ENCODE measurements around the gene WDR6. TPM values are rescaled to one million over a fixed set of nuclear protein-coding genes. Genes with fewer than 3 reads are reported as not detected.

Gene WDR6
- total RNA-seq, 2 experiments from 2014 or later = 111 to 125 TPM

- ChIA-PET CTCF (interaction anchor here (1.3 to 6.5 kb wide), 3 partner anchors 16 to 29 kb away, joined by 3 to 78 read pairs (median 5); partner anchors contain the start of genes DALRD3 and WDR6), POLR2A (no interaction called here)
- Mint-ChIP-seq H3K4me3 (no peak overlapping the region), H3K36me3 (ENCODE audit: low read depth) (peaks cover 30% of the 10 kb centered on the region), H3K27ac (no peak overlapping the region), H3K27me3 (no peaks in the 10 kb centered on the region), H3K4me1 (ENCODE audit: low read depth) (peaks cover 16% of the 10 kb centered on the region), H3K9me3 (no peaks in the 10 kb centered on the region)
- intact Hi-C loops (cut with micrococcal nuclease) = loop anchor here (5.0 kb wide), 1 partner anchor 36 kb away; the partner anchor contains the start of gene NDUFAF3
- DNase-seq = no peak
- TF ChIP-seq CTCF (IDR thresholded peaks at IDR 0.05) = no peak
- no peak for ATAC-seq
Measured at GRCh38 chr3:48985831-48986376, 21.3 kb upstream of the WDR6 start.

- peak overlapping the region; percentile 95 for H3K27ac Mint-ChIP-seq
- peak overlapping the region; percentile 92 for H3K4me3 Mint-ChIP-seq
- POLR2A ChIA-PET = interaction anchor here (0.6 to 6.5 kb wide), 15 partner anchors 11 to 350 kb away, joined by 3 to 72 read pairs (median 6); partner anchors contain the start of genes ARIH2, DALRD3, IMPDH2 and NDUFAF3
- no peaks in the 10 kb centered on the region for H3K9me3 Mint-ChIP-seq
- DNase-seq (no peak), ATAC-seq (peak; percentile 3)
- no peaks in the 10 kb centered on the region for H3K27me3 Mint-ChIP-seq
- peaks cover 25% of the 10 kb centered on the region for H3K36me3 Mint-ChIP-seq (ENCODE audit: low read depth)
- CTCF ChIA-PET = interaction anchor here (0.6 to 6.5 kb wide), 18 partner anchors 8 to 325 kb away, joined by 3 to 78 read pairs (median 4); partner anchors contain the start of genes ARIH2, DALRD3, IMPDH2 and NDUFAF3
- H3K4me1 Mint-ChIP-seq (ENCODE audit: low read depth) = peaks cover 36% of the 10 kb centered on the region
- intact Hi-C loops (cut with micrococcal nuclease) = loop anchor here (5.0 kb wide), 1 partner anchor 33 kb away; the partner anchor contains the start of gene NDUFAF3
- no peak for TF ChIP-seq CTCF (IDR thresholded peaks at IDR 0.05)
Measured at GRCh38 chr3:48989126-48989795, 17.9 kb upstream of the WDR6 start.

- peak; percentile 11 for TF ChIP-seq CTCF (IDR thresholded peaks at IDR 0.05)
- no peaks in the 10 kb centered on the region for H3K27me3 Mint-ChIP-seq
- peak within 1 kb of the TSS; percentile 92 for H3K4me3 Mint-ChIP-seq
- H3K27ac Mint-ChIP-seq = peak within 1 kb of the TSS; percentile 95
- peak; percentile 84 for ATAC-seq
- CTCF ChIA-PET = interaction anchor here (0.6 to 6.5 kb wide), 11 partner anchors 9 to 326 kb away, joined by 3 to 78 read pairs (median 12); partner anchors contain the start of genes DALRD3, IMPDH2, NDUFAF3 and QRICH1
- no peaks in the 10 kb centered on the region for H3K9me3 Mint-ChIP-seq
- intact Hi-C loops (cut with micrococcal nuclease) = loop anchor here (5.0 kb wide), 1 partner anchor 32 kb away; the partner anchor contains the start of gene NDUFAF3
- peaks cover 22% of the 10 kb centered on the region for H3K36me3 Mint-ChIP-seq (ENCODE audit: low read depth)
- peak; percentile 92 for DNase-seq
- POLR2A ChIA-PET = interaction anchor here (0.6 to 6.5 kb wide), 14 partner anchors 10 to 792 kb away, joined by 3 to 72 read pairs (median 6); partner anchors contain the start of genes DALRD3, IMPDH2, NDUFAF3 and QRICH1
- H3K4me1 Mint-ChIP-seq (ENCODE audit: low read depth) = peaks cover 41% of the 10 kb centered on the region
Measured at GRCh38 chr3:48989796-48990635, 17.2 kb upstream of the WDR6 start, which contains the start of gene P4HTM. Gene P4HTM (plus strand): TSS chr3:48990241. CDS start chr3:48990257, 16 bp downstream.

- ATAC-seq (no peak), DNase-seq (peak; percentile 53)
- H3K27me3 Mint-ChIP-seq = no peaks in the 10 kb centered on the region
- POLR2A ChIA-PET = interaction anchor here (0.6 to 6.5 kb wide), 12 partner anchors 14 to 791 kb away, joined by 3 to 72 read pairs (median 6); partner anchors contain the start of genes DALRD3, IMPDH2, NDUFAF3 and QRICH1
- TF ChIP-seq CTCF (IDR thresholded peaks at IDR 0.05) = no peak
- H3K4me1 Mint-ChIP-seq (ENCODE audit: low read depth) = peaks cover 43% of the 10 kb centered on the region
- H3K36me3 Mint-ChIP-seq (ENCODE audit: low read depth) = peaks cover 22% of the 10 kb centered on the region
- H3K27ac Mint-ChIP-seq = peak overlapping the region; percentile 91
- H3K4me3 Mint-ChIP-seq = peak overlapping the region; percentile 92
- CTCF ChIA-PET = interaction anchor here (1.1 to 6.5 kb wide), 7 partner anchors 18 to 442 kb away, joined by 3 to 78 read pairs (median 5); partner anchors contain the start of genes DALRD3, NDUFAF3 and WDR6
- intact Hi-C loops (cut with micrococcal nuclease) = no loop called here
- H3K9me3 Mint-ChIP-seq = no peaks in the 10 kb centered on the region
Measured at GRCh38 chr3:48990636-48991469, 16.3 kb upstream of the WDR6 start.

All from activated CD8-positive, alpha-beta T cell treated with anti-CD3 and anti-CD28 coated beads for 36 hours (primary cell).